MM.1S (cell line): ENCODE measurements around the gene EMX2.

ENCODE experiments used
- CTCF ChIP-seq: fragments of 300-600 bp; sonication (generic); IDR thresholded peaks from 2 replicates; pipeline ENCODE4 v1.5.1; 2016; ENCODE audit warnings: antibody characterized with exemption, low read length, mixed read lengths
- EZH2 ChIP-seq: fragments of 300-600 bp; sonication (generic); optimal IDR thresholded peaks from 2 replicates; pipeline ENCODE3; 2017; ENCODE audit warnings: low read depth, mild to moderate bottlenecking, antibody characterized with exemption, low read length, mixed read lengths
- EZH2phosphoT487 ChIP-seq: fragments of 300-600 bp; sonication (generic); IDR thresholded peaks from 2 replicates; pipeline ENCODE4 v1.6.1; 2018; ENCODE audit warnings: antibody characterized with exemption, low read length

GRCh38 chr10:117519286-117519685, 23.3 kb upstream of the EMX2 start:
- TF ChIP-seq CTCF (no peak), EZH2 (no peak), EZH2phosphoT487 (no peak)
